Central memory CD4-positive, alpha-beta T cell (primary cell): ENCODE measurements around the gene WBP2.

Source experiments
- DNase-seq: peaks from one replicate; pipeline ENCODE4 v3.0.0; 2022
- total RNA-seq, 3 experiments: gene quantifications; one replicate each; lab custom pipeline; 2026; lab: John Stamatoyannopoulos, UW

Gene WBP2
- total RNA-seq: 42.4 to 102 (median 63.7) reads per million in 3 experiments

DNA sequence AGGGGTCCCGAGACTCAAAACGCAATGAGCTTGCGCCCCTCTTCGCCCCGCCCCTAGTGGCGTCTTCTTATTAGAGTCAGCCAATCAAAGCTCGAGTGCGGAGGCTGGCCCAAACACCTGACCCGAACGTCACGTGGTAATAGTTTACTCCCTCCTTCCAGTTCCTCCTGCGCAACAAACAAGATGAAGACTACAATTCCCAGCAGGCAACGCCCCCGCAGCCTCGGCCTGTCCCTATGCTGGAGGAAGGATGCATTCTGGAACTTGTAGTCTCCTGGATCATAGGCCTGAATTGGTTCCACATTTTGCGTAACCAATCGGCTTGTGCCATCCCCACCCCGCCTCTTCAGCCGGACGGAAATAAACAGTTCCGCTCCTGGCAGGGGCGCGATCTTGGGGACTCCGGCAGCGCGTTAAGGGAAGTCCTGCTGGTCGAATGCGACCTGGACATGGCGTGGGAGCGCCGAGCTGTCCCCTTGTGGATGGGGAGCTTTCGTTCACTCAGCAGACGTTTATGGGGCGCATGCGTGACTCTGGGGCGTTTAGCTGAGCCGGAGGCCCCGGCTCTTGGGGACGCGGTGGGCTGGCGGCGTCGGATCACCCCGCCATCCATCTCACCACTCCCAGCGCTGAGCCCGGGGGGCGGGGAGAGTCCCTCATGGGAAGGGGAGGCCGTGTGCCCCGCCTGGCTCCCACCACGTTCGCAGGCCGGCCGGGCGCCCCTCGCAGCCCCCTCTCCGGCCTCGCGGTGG, at the start of gene WBP2:
WBP2 (minus strand) TSS at position 26 of the 752 bp plus-strand sequence. CDS start 38 bp downstream, outside the sequence.
- peak; percentile 99 for DNase-seq

DNA sequence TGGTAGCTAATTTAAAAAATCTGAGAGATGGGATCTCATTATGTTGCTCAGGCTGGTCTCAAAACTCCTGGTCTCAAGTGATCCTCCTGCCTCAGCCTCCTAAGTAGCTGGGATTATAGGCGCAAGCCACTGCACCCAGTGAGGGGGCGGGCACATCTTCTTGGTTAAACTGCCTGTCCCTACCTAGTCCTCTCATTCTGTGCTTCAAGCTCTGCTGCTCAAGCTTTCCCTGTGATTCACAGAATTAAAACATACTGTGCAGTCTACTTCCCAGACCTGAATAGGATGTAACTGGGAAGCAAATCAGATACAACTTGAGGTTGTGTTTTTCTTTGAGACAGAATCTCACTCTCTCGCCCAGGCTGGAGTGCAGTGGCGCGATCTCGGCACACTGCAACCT, 47.3 kb upstream of the WBP2 start:
- DNase-seq: no peak

DNA sequence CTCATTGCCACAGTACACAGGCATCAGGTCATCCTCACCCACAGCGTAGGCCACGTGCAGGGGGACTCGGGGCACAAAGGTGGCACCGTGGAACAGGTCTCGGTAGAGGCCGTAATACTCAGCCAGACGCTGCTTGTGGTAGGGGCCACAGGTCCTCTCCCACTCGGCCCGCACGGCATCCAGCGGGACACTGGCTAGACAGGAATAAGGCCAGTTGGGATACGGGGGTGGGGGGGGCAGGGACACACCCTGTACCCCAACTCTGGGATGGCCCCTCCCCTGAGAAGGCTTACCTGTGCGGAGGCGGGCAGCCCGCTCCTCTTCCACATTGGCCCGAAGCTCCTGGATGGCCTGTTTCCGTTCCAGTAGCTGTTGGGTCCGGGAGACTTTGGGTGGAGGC, 46.6 kb upstream of the WBP2 start:
- DNase-seq: no peak

DNA sequence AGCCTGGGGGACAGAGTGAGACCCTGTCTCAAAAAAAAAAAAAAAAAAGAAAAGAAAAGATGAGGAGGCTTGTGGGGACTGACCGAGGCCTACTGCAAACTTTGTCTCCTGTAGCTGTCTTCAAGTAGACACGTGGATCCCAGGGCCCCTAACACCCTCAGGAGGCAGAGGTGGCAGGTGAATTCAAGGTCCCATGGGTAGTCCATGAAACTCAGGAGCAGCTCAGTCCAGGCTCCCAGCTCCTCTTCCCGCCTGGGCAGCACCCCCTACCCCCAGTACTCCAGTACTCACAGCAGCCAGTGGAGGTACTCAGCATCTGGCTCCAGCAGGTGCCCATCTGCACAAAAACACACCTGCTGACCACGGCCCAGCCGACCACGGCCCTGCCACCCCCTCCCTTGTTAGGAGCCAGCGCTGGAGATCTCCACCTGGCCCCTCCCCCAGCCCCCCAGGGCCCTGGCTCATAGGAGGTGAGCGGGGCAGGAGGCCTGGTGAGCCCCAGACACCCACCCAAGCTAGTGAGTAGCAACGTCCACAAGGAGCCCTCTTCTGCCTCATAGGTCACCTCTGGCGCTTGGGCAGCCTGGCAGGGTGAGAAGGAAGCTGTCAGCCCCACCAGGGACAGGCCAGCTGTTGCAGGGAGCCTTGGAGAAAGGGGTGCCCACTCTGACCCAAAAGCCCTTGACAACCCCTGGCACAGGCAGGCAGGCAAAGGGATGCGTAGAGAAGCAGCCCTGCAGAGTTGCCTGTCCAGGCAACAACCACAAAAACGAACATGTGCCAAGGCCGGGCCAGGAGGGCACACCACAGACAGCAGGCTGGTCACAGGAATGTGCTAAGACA, 45.8 kb upstream of the WBP2 start:
- DNase-seq: no peak

DNA sequence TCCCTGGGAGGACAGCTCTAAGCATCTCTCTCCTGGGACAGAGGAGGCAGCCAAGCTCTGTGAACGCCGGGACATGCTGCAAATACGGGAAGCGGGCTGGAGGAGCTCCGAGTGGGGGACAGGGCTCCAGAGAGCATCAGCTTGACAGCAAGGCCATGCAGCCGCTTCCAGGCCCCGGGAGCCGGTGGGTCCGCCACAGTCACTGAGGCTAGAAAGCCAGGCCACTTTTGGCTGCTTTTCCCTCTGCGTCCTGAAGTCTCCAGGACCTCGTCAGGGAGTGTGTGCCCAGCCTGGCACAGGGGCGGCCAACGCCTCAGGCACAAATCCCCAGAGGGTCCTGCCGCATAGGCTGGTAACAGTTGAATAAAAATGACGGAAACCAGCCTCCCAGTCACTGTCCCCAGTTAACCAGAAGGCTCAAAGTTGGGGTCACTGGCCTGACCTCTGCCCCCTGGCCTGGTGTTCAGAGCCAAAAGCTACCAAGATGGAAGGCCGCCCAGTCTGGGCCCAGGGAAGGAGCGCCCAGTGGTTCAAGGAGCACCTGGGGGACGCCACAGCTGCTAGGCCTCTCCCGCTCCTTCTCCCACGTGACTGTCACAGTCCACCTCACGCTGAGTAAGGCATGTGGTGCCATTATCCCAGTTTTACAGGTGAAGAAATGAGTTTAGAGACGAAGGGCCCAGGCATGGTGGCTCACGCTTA, 44.8 kb upstream of the WBP2 start:
- no peak for DNase-seq

DNA sequence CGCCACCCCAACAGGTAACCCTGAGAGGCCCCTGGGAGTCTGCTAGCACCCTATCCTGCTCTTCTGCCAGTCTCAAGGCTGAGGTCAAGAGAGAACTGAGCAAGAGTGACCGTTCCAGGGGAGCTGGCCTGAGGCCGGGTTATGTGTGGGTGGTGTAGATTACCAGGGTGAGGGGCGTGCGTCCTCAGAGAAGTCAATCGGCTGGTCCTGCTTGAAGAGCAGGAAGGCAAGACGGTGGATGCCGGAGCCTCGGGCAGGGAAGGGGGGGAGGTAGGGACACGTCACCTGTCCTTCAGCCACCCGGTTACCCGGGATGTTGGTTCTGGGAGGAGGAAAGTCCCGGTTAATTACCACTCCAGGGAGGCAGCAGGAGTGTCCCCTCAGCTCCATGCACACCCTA, 44.2 kb upstream of the WBP2 start:
- no peak for DNase-seq

DNA sequence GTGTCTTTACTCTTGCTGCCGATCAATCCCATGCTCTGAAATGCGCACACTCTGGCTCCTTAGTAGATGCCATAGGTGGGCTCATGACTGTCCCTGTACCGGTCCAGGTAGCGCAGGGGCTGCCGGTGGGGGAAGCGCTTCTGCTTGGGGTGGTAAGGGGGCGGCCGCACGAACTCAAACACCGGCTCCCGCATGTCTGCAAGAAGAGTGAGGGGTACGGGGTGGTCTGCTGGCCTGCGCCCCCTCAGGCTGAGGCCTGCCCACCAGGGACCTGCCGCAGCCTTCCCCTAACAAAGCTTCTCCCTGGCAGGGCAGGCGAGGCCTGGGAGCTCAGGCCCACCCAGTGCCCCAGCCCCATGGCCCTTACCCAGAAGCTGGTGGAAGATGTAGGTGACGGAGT, 43.7 kb upstream of the WBP2 start:
- no peak for DNase-seq

DNA sequence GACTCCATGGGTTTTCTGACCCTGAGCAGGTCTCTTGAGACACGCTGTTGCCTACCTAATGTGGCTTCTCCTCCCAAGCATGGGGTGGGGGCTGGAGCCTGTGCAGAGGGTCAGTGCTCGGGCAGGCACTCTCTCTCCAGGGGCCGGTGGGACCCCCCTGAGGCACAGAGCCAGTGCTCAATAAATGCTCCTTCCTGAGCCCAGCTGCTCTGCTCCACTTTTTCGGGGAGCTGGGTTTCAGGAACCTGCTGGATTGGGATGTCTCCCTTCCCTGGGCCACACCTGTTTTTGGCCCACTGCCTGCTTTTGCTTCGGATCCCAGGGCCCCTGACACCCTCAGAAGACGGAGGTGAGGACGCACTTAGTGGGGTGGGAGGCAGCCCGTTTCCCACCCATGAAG, 42.9 kb upstream of the WBP2 start:
- DNase-seq: no peak

DNA sequence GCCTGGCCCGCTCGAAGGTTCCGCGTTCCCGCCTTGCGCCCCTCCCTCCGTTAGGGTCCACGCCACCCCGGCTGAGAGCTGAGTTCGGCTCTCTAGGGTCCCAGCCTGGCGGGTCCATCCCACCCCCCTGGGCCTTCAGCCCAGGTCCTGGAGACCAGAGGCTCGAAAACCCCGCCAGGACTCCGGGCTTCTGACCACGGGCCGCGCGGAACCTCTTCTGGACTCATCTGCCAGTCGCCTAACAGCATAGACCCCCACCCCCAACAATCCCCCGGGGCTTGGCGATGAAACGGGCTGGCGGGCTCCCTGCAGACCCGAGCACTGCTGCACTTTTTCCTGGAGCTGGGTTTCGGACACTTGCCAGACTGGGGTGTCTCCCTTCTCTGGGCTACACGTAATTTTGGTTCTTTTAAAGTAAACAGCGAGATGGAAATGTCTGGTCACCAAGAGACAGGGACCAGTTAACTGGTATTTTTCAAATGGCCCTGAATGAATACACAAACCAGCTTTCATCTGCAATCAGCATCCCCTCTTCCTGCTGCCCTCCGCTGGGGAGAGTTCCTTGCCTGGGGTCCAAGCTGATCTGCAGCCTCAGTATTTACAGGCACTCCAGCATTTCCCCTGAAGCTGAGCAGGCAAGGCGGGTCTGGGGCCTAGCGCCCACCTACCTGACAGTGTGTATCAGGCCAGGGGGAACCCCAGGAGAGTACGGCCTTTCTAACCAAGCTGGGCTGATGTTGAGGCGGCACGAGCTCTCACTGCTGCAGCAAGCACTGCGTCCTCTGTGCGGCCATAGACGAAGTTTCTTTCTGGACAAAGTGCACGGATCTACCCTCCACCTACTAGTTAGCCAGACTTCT, 42.3 kb upstream of the WBP2 start:
- DNase-seq: no peak

DNA sequence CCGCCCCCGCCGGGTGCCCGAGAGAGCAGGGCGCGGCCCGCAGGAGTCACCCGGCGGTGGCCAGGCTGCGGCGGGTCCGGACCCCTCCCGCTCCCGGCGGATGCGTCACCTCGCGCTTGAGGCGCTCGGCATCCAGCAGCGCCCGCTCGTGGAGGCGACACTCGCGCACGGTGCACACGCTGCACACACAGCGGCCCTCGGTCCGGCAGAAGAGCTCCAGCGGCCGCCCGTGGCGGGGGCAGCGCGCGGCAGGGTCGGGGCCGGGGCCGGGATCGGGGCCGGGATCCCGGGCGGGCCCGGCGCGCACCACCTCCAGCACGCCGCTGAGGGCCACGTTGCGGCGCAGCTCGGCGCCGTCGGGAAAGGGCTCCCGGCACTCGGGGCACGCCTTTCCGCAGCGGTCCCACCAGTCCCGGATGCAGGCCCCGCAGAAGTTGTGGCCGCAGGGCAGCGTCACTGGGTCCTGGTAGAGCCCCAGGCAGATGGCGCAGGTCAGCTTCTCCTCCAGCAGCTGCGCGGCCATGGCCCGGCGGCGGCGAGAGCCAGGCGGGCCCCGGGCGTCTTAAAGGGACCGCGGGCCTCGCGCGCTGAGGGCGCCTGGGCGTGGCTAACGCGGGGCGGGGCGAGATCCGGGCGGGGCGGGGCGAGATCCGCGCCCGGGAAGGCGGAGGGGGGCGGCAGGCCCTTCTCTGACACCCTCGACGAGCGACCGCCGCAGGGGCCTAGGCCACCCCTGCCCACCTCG, 41.5 kb upstream of the WBP2 start, which contains the start of gene TRIM65:
TRIM65 (minus strand) TSS at position 537 of the 745 bp plus-strand sequence; CDS start at position 523, 14 bp downstream.
- peak; percentile 71 for DNase-seq

DNA sequence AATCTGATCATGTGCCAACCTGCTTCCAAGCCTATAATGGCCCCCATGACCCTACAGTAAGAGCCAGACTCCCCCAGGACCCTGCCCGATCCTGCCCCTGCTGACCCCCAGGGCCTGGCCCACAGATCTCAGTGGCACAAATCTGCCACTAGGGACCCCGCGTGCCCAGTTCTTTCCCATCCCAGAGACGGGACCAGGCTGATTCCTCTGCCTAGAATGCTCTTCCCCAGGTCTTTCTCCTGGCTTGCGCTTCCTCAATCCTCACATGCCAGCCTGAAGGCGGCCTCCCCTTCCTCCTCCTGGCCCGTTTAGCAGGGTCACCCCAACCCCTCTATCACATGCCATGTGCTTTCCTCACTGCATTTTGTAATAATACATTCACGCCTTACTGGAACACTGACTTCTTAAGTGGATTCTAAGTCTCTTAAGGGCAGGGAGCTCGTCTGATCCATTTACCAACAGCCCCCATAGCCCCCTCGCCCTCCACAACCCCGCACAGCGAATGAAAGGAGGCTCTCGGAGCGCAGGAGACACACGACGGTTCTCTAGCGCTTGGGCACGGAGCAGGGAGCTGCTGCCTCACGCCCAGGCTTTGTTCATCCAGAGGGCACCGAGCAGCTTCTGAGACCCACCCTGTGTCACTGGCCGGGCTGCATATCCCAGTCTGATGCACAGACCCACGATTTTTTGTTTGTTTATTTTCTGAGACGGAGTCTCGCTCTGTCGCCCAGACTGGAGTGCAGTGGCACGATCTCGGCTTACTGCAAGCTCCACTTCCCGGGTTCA, 40.4 kb upstream of the WBP2 start:
- DNase-seq: no peak

DNA sequence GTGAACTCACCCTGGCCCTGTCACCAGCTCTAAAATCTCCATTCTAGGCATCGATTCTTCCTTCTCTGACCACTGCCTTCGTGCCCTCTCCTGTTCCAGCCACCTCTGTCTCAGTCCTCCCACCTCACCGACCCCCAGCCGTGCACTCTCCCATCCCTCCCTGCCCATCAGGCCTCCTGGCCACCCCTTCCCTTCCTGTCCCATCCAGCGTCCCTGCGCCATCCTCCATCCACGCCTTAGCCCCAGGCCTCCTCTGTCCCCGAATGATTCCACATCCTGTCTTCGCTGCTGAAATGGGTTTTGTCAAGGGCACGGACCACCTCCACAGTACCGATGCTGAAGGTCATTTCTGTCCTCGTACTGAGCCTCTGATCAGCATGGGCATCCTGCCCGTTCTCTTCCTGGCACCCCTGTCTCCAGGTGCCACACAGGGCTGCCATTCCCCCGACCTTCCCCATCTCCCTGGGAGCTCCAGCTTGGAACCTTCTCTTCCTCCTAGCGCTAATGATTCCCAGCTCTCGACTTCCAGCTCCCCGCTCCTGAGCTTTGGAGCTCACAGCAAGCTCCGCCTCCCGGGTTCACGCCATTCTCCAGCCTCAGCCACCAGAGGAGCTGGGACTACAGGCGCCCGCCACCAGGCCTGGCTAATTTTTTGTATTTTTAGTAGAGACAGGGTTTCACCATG, 39.1 kb upstream of the WBP2 start:
- DNase-seq: no peak

DNA sequence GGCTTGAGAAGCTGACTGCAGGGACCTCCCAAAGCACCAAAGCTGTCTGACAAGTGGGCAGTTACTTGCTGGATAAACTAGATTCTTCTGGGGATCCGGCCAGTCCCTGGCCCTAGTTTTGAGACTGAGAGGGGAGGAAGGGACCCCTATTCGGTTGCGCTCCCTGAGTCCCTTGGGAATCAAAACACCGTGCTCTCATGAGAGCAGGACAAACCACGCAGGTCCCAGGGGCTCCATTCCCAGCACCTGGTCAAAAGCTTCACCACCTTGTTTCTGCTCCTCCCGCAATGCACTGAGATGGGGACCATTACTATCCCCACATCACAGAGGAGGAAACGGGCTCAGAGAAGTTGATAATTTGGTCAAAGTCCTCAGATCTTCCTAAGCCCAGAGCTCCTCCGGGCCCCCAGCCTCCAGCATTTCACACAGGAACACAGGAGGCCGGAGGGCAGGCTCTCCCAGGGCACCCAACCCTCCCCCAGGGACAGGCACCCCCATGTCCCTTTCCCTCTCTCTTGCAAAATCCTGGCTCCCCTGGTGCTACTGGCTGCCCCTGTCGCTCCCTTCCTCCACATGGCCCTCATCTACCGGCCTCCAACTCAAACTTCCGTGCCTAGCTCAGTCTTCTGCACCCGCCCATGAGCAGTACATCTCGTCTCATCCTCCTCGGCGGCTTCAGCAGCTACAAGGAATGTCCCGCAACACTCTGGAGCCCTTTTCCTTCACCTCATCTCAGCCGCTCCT, 38.3 kb upstream of the WBP2 start:
- DNase-seq: no peak

DNA sequence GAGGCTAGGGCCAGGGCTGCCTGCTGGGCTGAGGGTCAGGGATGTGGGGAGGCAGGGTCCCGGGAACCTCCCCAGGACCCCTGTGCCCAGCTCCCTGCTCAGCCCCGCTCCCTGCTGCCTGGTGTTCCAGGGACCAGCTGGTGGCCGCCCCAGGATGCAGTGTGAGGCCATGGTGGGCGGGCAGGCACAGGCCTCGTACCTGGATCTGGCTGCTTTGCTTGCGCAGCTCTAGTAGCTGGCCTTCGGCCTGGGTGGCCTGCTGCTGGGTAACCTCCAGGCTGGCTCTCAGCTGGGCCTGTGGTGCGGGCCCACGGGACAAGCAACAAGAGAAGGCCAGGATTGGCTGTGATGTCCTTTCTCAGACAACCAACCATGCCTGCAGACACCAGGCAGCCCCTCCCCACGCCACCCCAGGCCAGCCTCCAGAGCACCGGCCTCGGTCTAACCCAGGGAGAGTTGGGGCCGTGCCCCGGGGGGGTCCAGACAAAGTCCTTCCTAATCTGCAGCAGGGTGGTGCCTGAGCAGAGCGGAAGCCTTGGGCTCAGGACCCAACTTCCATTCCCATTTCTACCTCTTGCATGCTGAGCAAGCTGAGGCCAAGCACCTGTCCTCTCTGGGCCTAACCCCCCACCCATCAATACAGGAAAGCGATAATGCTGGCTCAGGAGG, 37.6 kb upstream of the WBP2 start:
- DNase-seq: no peak

DNA sequence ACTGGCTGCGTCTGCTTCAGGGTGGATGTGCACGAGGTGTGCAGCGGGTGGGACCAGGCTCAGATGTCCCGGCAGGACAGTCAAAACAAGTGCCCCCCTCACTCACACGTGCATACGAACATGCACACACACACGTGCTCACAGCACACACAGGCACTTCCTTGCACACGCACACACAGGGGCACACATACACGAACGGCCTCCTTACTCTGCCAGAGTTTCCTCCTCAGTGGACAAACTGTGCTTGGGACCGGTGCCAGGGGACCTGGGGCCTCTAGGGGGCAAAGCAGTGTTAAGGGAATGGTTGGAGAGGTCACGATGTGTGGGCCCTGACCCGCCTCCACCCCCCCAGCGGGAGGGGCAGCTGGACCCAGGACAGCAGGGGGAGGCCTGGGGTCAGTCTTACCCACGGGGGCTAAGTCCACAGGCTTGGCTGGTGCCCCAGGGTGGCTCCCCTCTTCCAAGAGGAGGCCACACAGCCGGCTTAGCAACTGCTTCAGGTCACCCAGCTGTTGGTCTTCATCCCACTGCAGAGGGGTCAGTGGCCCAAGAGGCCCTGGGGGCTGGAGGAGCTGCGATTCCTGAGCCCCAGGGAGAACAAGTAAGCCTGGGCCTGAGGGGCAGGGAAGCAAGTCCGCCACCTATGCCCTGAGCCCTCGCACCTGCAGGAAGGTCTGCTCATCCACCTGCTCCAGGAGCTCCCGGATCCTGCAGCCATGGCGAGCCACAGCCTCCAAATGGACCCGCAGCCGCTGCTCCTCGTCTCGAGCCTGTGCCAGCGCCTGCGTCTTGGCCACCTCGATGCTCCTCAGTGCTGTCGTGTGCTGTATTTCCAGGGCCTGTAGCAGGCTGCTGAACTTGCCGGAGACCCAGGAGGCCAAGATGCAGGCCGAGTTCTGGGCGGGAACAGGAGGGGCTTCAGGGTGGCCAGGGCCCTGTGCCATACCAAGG, 36.7 kb upstream of the WBP2 start:
- DNase-seq: no peak

DNA sequence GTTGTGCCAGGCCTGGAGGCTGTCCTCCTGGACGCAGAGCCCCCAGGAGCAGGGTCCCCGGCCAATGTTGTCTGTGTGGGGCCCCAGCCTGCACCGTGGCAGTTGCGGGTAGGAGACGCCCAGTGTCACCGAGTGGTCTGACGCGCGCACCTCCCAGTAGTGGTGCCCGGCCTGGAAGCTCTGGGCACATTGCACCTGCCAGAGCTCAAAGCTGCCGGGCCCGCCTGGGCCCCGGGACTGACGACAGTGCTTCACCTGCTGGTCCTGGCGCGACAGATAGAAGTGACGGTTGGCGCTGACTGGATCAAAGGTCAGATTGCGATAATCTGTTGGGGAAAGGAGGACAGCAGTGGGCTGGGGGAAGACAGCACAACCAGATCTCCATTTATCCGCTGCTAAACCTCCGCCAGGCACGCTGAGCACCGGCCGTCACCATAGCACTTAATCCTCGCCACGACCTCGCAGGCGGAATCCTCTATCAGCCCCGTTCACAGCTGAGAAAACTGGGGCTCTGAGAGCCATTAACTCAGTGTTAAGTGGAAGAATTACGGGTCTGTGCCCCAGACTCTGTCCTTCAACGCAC, 36.0 kb upstream of the WBP2 start:
- no peak for DNase-seq

DNA sequence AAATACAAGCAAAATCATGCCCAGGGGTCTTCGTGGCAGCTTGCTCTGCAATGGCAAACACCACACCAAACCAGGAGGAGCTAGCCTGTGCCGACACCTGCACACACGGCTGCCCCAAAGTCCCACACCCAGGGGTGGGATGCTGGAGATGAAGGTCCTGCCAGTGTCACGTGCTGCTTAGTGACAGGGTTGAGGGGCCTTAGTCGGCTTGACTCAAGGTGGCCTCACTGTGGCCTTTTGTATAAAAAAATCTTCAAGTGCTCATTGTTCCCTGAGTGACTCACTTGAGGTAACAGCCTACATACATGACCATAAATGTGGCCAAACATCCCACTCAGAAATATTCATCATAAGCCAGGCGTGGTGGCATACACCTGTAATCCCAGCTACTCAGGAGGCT, 34.3 kb upstream of the WBP2 start:
- DNase-seq: no peak
